ENCODE measurements around the gene ACSM2B.
"Not testable (repeated sequence)": the region's sequence is repeated elsewhere in the genome, so short reads cannot be mapped to it uniquely, and the experiment has no call there.

Gene ACSM2B

GRCh38 chr16:20520103-20520502, 56.1 kb downstream of the ACSM2B start:
- DNase-seq = no peak

- no peak for DNase-seq
Observed at GRCh38 chr16:20519231-20519630, 56.9 kb downstream of the ACSM2B start.

GRCh38 chr16:20517149-20517548, 59.0 kb downstream of the ACSM2B start:
- DNase-seq = no peak

- no peak for DNase-seq
Observed at GRCh38 chr16:20515688-20516090, 60.5 kb downstream of the ACSM2B start.

- no peak for DNase-seq
Observed at GRCh38 chr16:20510323-20510722, 65.8 kb downstream of the ACSM2B start.

- DNase-seq = no peak
Observed at GRCh38 chr16:20507280-20507679, 68.9 kb downstream of the ACSM2B start.

GRCh38 chr16:20504418-20504817, 71.7 kb downstream of the ACSM2B start:
- DNase-seq = no peak

- not testable (repeated sequence) for DNase-seq
Observed at GRCh38 chr16:20491448-20491847, 84.7 kb downstream of the ACSM2B start.

- not testable (repeated sequence) for DNase-seq
Observed at GRCh38 chr16:20490994-20491393, 85.2 kb downstream of the ACSM2B start.
